Measurements from ENCODE around the gene FLII.

DNA sequence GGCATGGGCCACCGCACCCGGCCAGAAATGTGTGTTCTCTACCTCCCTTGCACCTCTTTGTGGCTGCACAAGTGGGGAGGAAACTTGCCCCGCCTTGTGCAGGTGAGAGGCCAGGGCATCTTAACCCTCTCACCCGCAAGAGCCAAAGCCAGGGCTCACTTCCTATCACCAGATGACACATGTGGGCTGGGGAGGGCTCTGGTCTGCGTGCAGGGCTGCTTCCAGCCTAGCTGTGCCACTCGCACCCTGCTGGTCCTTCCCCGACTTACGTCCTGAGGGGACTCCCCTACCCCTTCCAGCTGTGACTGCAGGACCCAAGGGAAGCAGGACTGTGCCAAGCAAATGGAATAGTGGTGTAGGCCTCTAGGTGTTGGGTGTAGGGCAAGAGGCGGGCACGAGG is 8.8 kb upstream of the FLII start:
- TF ChIP-seq GABPA (IDR thresholded peaks at IDR 0.05; ENCODE audit: low read depth) (no peak), SPI1 (IDR thresholded peaks at IDR 0.05; ENCODE audit: borderline replicate concordance, low read depth) (no peak)
- TF ChIP-seq, protein P1, sequence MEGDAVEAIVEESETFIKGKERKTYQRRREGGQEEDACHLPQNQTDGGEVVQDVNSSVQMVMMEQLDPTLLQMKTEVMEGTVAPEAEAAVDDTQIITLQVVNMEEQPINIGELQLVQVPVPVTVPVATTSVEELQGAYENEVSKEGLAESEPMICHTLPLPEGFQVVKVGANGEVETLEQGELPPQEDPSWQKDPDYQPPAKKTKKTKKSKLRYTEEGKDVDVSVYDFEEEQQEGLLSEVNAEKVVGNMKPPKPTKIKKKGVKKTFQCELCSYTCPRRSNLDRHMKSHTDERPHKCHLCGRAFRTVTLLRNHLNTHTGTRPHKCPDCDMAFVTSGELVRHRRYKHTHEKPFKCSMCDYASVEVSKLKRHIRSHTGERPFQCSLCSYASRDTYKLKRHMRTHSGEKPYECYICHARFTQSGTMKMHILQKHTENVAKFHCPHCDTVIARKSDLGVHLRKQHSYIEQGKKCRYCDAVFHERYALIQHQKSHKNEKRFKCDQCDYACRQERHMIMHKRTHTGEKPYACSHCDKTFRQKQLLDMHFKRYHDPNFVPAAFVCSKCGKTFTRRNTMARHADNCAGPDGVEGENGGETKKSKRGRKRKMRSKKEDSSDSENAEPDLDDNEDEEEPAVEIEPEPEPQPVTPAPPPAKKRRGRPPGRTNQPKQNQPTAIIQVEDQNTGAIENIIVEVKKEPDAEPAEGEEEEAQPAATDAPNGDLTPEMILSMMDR (IDR thresholded peaks at IDR 0.05; ENCODE audit: insufficient read depth, low read length), result no peak

Measured in HL-60 (cell line).